ENCODE data around the gene SNX10.

DNA sequence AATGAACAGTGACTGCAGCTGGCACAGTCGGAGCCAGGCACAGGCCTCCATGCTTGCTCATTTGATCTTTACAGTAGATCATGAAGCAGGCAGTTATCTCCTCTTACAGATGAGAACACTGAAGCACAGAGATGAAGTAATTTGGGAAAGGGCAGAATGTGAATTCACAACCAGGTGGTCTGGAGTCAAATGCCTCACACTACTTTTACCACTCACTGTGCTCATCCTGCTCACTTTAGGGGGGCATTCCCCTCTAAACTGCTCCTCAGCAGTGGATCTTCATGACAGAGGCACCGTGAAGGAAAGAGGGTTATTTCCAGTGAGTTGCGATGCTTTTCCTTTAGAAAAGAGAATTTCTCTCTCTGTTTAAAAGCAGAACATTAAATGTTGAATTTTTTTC lies 15.1 kb downstream of the SNX10 start:
- TF ChIP-seq POLR2A (IDR thresholded peaks at IDR 0.05), result no peak
- TF ChIP-seq, protein P1, sequence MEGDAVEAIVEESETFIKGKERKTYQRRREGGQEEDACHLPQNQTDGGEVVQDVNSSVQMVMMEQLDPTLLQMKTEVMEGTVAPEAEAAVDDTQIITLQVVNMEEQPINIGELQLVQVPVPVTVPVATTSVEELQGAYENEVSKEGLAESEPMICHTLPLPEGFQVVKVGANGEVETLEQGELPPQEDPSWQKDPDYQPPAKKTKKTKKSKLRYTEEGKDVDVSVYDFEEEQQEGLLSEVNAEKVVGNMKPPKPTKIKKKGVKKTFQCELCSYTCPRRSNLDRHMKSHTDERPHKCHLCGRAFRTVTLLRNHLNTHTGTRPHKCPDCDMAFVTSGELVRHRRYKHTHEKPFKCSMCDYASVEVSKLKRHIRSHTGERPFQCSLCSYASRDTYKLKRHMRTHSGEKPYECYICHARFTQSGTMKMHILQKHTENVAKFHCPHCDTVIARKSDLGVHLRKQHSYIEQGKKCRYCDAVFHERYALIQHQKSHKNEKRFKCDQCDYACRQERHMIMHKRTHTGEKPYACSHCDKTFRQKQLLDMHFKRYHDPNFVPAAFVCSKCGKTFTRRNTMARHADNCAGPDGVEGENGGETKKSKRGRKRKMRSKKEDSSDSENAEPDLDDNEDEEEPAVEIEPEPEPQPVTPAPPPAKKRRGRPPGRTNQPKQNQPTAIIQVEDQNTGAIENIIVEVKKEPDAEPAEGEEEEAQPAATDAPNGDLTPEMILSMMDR (IDR thresholded peaks at IDR 0.05), result no peak
